Inflammatory macrophage treated with lipopolysaccharide for 1 hour (primary cell): ENCODE results near the gene RAD51B.

Experiments used
- DNase-seq, 2 donors: peaks; one replicate each; pipeline ENCODE4 v3.0.0-alpha.2; 2020 to 2022

The RAD51B gene

GRCh38 chr14:68726093-68726695 lies 906.6 kb downstream of the RAD51B start:
- DNase-seq, result peak in 1 of 2 donors; percentile 39

GRCh38 chr14:68727315-68728047 lies 907.9 kb downstream of the RAD51B start:
- DNase-seq, result no peak

- peak; percentile 38 to 86 for DNase-seq
Observed at GRCh38 chr14:68728342-68729106, 908.9 kb downstream of the RAD51B start.

- no peak for DNase-seq
Observed at GRCh38 chr14:68729556-68729955, 910.0 kb downstream of the RAD51B start.

- DNase-seq, result no peak
Observed at GRCh38 chr14:68730348-68730747, 910.8 kb downstream of the RAD51B start.

- DNase-seq, result no peak
Observed at GRCh38 chr14:68730811-68731425, 911.3 kb downstream of the RAD51B start.

GRCh38 chr14:68733086-68733914 lies 913.7 kb downstream of the RAD51B start:
- peak; percentile 90 to 98 for DNase-seq

GRCh38 chr14:68734231-68734732 lies 914.7 kb downstream of the RAD51B start:
- peak; percentile 48 to 63 for DNase-seq

- DNase-seq, result no peak
Observed at GRCh38 chr14:68735856-68736255, 916.3 kb downstream of the RAD51B start.

GRCh38 chr14:68736471-68736871 lies 916.9 kb downstream of the RAD51B start:
- DNase-seq, result no peak

- DNase-seq, result no peak
Observed at GRCh38 chr14:68737086-68737485, 917.5 kb downstream of the RAD51B start.

GRCh38 chr14:68738559-68738958 lies 919.0 kb downstream of the RAD51B start:
- no peak for DNase-seq

GRCh38 chr14:68739701-68740100 lies 920.1 kb downstream of the RAD51B start:
- no peak for DNase-seq

- no peak for DNase-seq
Observed at GRCh38 chr14:68740788-68741476, 921.4 kb downstream of the RAD51B start.

- DNase-seq, result peak in 1 of 2 donors; percentile 67
Observed at GRCh38 chr14:68741477-68741791, 921.9 kb downstream of the RAD51B start.

GRCh38 chr14:68741839-68742470 lies 922.4 kb downstream of the RAD51B start:
- peak; percentile 96 to 100 for DNase-seq

GRCh38 chr14:68744613-68745012 lies 925.0 kb downstream of the RAD51B start:
- no peak for DNase-seq

- no peak for DNase-seq
Observed at GRCh38 chr14:68747393-68747792, 927.8 kb downstream of the RAD51B start.

GRCh38 chr14:68748260-68748659 lies 928.7 kb downstream of the RAD51B start:
- DNase-seq, result no peak

GRCh38 chr14:68748691-68749090 lies 929.1 kb downstream of the RAD51B start:
- no peak for DNase-seq
